Vagina (tissue), 2 donors: Measurements from ENCODE around the gene ULBP1.
"Not testable (repeated sequence)": the region's sequence is repeated elsewhere in the genome, so short reads cannot be mapped to it uniquely, and the experiment has no call there.

Source experiments
- CTCF ChIP-seq, 3 experiments: fragments of 450-650 bp in 2 of 3; fragments of 200-600 bp in 1 of 3; sonication (generic) in 1 of 3; IDR thresholded peaks; one replicate each; pipeline ENCODE4 v1.5.1; 2017 to 2019; ENCODE audit warnings: antibody characterized with exemption in 3 of 3, mild to moderate bottlenecking in 2 of 3, moderate library complexity in 2 of 3
- POLR2AphosphoS5 ChIP-seq, 2 donors: sonication (generic); formaldehyde crosslinking; IDR thresholded peaks; one replicate each; pipeline ENCODE4 v1.9.0; 2017; ENCODE audit warnings: antibody characterized with exemption in 2 of 2, mild to moderate bottlenecking in 2 of 2, low read depth in 1 of 2; ENCODE audit not compliant: insufficient read depth in 1 of 2

- TF ChIP-seq CTCF (IDR thresholded peaks at IDR 0.05); POLR2AphosphoS5 (IDR thresholded peaks at IDR 0.05; ENCODE audit: insufficient read depth in 1 of 2, low read depth in 1 of 2): not testable (repeated sequence)
Observed at GRCh38 chr6:149938013-149938570, 25.7 kb upstream of the ULBP1 start.
